K562 (cell line): ENCODE results near the gene PI4KA. TPM values are rescaled to one million over a fixed set of nuclear protein-coding genes. Genes with fewer than 3 reads are reported as not detected.
"Not testable (repeated sequence)": the region's sequence is repeated elsewhere in the genome, so short reads cannot be mapped to it uniquely, and the experiment has no call there.

Experiments
- ATAC-seq: fragments of 200-7000 bp; cut with Tn5 transposase; 3 replicates; pipeline ENCODE4 v1.9.1; 2020; ENCODE audit warnings: moderate library complexity
- BruUV-seq: library from RNA; stranded (reverse); fragments of 400-500 nt; replicated peaks from 2 replicates; lab custom pipeline; 2021; lab: Mats Ljungman, UMichigan
- CTCF ChIA-PET: fragments of 300-600 bp; formaldehyde crosslinking; extraction: SDS; loops from one replicate; lab custom pipeline; 2021; ENCODE audit warnings: low intra/inter-chr PET ratio; lab: Yijun Ruan, JAX
- POLR2A ChIA-PET: fragments of 300-600, 350-650 bp; sonication (Branson Sonifier 250); formaldehyde crosslinking; extraction: SDS; loops from one replicate; lab custom pipeline; 2021; ENCODE audit warnings: antibody characterized with exemption, inconsistent platforms; lab: Yijun Ruan, JAX
- DNase-seq, 4 experiments: peaks; one replicate each; pipeline versions ENCODE4 v3.0.0 to v3.0.0-alpha.2; 2011 to 2018; ENCODE audit warnings: low spot score in 3 of 4, mixed read lengths in 3 of 4; ENCODE audit errors: extremely low read depth in 1 of 4
- FAIRE-seq: peaks from 2 replicates; lab custom pipeline; 2011; peaks lifted over from hg19 to GRCh38; lab: Jason Lieb, UNC
- H2AFZ ChIP-seq: 2 replicates; pipeline ENCODE4 v1.6.0; 2011; ENCODE audit warnings: low read depth, low read length, control low read depth, inconsistent platforms
- H3K27ac ChIP-seq: fragments of 200-600 bp; 3 replicates; pipeline ENCODE4 v1.8.0; 2011; ENCODE audit warnings: low read depth, mild to moderate bottlenecking, control low read depth, inconsistent platforms, low read length, moderate library complexity, mixed read lengths; ENCODE audit errors: extremely low read depth
- H3K27me3 ChIP-seq, 2 experiments: fragments of 300-600 bp in 1 of 2; 2 replicates in 1 of 2; 3 replicates in 1 of 2; pipeline versions ENCODE4 v1.6.0 to v1.8.0; 2011; ENCODE audit warnings: inconsistent platforms in 2 of 2, low read length in 2 of 2, mild to moderate bottlenecking in 1 of 2, mixed read lengths in 1 of 2, moderate library complexity in 1 of 2; ENCODE audit not compliant: control insufficient read depth in 2 of 2, insufficient read depth in 2 of 2
- H3K36me3 ChIP-seq: fragments of 300-600 bp; 3 replicates; pipeline ENCODE4 v1.8.0; 2011; ENCODE audit warnings: mild to moderate bottlenecking, low read length, inconsistent platforms; ENCODE audit not compliant: control insufficient read depth, insufficient read depth
- H3K4me1 ChIP-seq, 2 experiments: fragments of 200-600 bp in 1 of 2; replicated peaks in 1 of 2; 2 replicates in 1 of 2; 3 replicates in 1 of 2; pipeline versions ENCODE4 v1.5.1 to v1.8.0; 2011; ENCODE audit warnings: inconsistent platforms in 2 of 2, low read length in 2 of 2, mild to moderate bottlenecking in 1 of 2, mixed read lengths in 1 of 2, moderate library complexity in 1 of 2; ENCODE audit not compliant: control insufficient read depth in 2 of 2, insufficient read depth in 2 of 2
- H3K4me2 ChIP-seq: 2 replicates; pipeline ENCODE4 v1.6.1; 2011; ENCODE audit warnings: low read length, control low read depth, inconsistent platforms, mixed read lengths; ENCODE audit not compliant: insufficient read depth
- H3K4me3 ChIP-seq: fragments of 200-600 bp; sonication (generic), shearing (Covaris generic); 2 replicates; pipeline ENCODE4 v1.5.1; 2016; ENCODE audit warnings: control low read depth, inconsistent platforms
- H3K79me2 ChIP-seq: fragments of 200-600 bp; 3 replicates; pipeline ENCODE4 v1.8.0; 2011; ENCODE audit warnings: low read length, inconsistent platforms; ENCODE audit not compliant: control insufficient read depth, insufficient read depth
- H3K9ac ChIP-seq, 2 experiments: 2 replicates each; pipeline versions ENCODE4 v1.6.0 to v1.6.1; 2011; ENCODE audit warnings: low read depth in 2 of 2, low read length in 2 of 2, control low read depth in 1 of 2, inconsistent platforms in 1 of 2, mild to moderate bottlenecking in 1 of 2, mixed read lengths in 1 of 2; ENCODE audit not compliant: insufficient read depth in 1 of 2
- H3K9me1 ChIP-seq: one replicate; pipeline ENCODE4 v1.6.0; 2011; ENCODE audit warnings: inconsistent platforms, mild to moderate bottlenecking, low read length, moderate library complexity; ENCODE audit not compliant: control insufficient read depth, insufficient read depth
- H3K9me3 ChIP-seq: replicated peaks from 2 replicates; pipeline ENCODE4 v1.5.1; 2011; ENCODE audit warnings: low read depth, low read length, inconsistent platforms; ENCODE audit not compliant: control insufficient read depth, insufficient read depth
- H4K20me1 ChIP-seq: replicated peaks from 2 replicates; pipeline ENCODE4 v1.6.1; 2011; ENCODE audit warnings: low read length, inconsistent platforms, mixed read lengths; ENCODE audit not compliant: control insufficient read depth, insufficient read depth
- CC2D1A ChIP-seq: fragments of 450-650 bp; IDR thresholded peaks from 2 replicates; pipeline ENCODE4 v1.6.1; 2017; ENCODE audit warnings: mild to moderate bottlenecking
- ETV6 ChIP-seq, 3 experiments: fragments of 150-350 bp in 1 of 3; sonication (generic) in 1 of 3; formaldehyde crosslinking in 1 of 3; IDR thresholded peaks; 2 replicates each; pipeline versions ENCODE4 v1.6.1 to v1.8.0; 2014 to 2022; ENCODE audit warnings: borderline replicate concordance in 2 of 3, low read depth in 2 of 3, antibody characterized with exemption in 1 of 3, low read length in 1 of 3, mild to moderate bottlenecking in 1 of 3, missing genetic modification reagents in 1 of 3
- ID3 ChIP-seq, 2 experiments: fragments of 250-450 bp in 1 of 2; fragments of 450-650 bp in 1 of 2; sonication (Bioruptor Pico) in 1 of 2; IDR thresholded peaks; 2 replicates each; pipeline versions ENCODE4 v1.6.1 to v1.8.0; 2016 to 2021; ENCODE audit warnings: mild to moderate bottlenecking in 2 of 2, moderate library complexity in 2 of 2, missing compliant biosample characterization in 1 of 2, missing genetic modification characterization in 1 of 2
- ZNF780A ChIP-seq: fragments of 250-450 bp; sonication (Bioruptor Pico); IDR thresholded peaks from 2 replicates; pipeline ENCODE4 v1.5.0; 2021; ENCODE audit warnings: mild to moderate bottlenecking
- WGBS: fragments of 100-300 bp; shearing (Covaris generic); methylation state at CpG from one replicate; pipeline ENCODE4 v1.1.6; 2016; ENCODE audit warnings: low coverage, mixed read lengths; ENCODE audit not compliant: insufficient coverage; ENCODE audit errors: missing lambda C conversion rate; 5-methylcytosine and 5-hydroxymethylcytosine counted together
- in situ Hi-C: fragments of 300-500 bp; cut with MboI; formaldehyde crosslinking; loops from 4 replicates; pipeline ENCODE4 v1.15.0; 2018; ENCODE audit warnings: inconsistent platforms, mixed read lengths
- intact Hi-C: fragments of 100-400 bp; cut with micrococcal nuclease; formaldehyde crosslinking; loops from 2 replicates; pipeline ENCODE4 v1.14.2; 2022
- polyA plus RNA-seq, 8 experiments: library from polyadenylated mRNA; depleted of rRNA in 4 of 8; stranded (reverse) in 5 of 8; unstranded in 3 of 8; fragments of >200 nt; fragmentation: Nextera tagmentation in 2 of 8; fragmentation: Illumina TruSeq in 1 of 8; extraction: Ambion mirVana in 2 of 8; extraction: Trizol in 1 of 8; gene quantifications; 2 replicates each; pipeline versions ENCODE4 v1.2.1 to v1.2.3, GENCODE V29; 2011 to 2014; ENCODE audit warnings: inconsistent platforms in 1 of 8, missing spikeins in 1 of 8
- total RNA-seq, 7 experiments: library from RNA; depleted of rRNA in 6 of 7; stranded (reverse); fragments of >200 nt in 6 of 7; fragmentation: Illumina TruSeq in 2 of 7; extraction: Trizol in 2 of 7; gene quantifications; 2 replicates each; pipeline versions ENCODE4 v1.2.1 to v1.2.3, GENCODE V29; 2011 to 2021; ENCODE audit warnings: low replicate concordance in 1 of 7
- TF ChIP-seq, protein P1 (sequence below): fragments of 250-450 bp; sonication (Bioruptor Pico); IDR thresholded peaks from 2 replicates; pipeline ENCODE4 v1.8.0; 2021; ENCODE audit warnings: moderate library complexity, mild to moderate bottlenecking, inconsistent platforms
- TF ChIP-seq, protein P2 (sequence below): sonication (generic); formaldehyde crosslinking; IDR thresholded peaks from 2 replicates; pipeline ENCODE4 v1.8.0; 2022; ENCODE audit warnings: missing genetic modification reagents, mild to moderate bottlenecking, moderate library complexity, borderline replicate concordance
- TF ChIP-seq, protein P3 (sequence below): sonication (generic); formaldehyde crosslinking; IDR thresholded peaks from 2 replicates; pipeline ENCODE4 v1.8.1; 2023; ENCODE audit warnings: mild to moderate bottlenecking, missing genetic modification reagents
- TF ChIP-seq, protein P4 (sequence below): sonication (generic); formaldehyde crosslinking; IDR thresholded peaks from 2 replicates; pipeline ENCODE4 v1.8.0; 2022; ENCODE audit warnings: mild to moderate bottlenecking, missing genetic modification reagents

PI4KA gene
- total and polyA plus RNA-seq, 9 of the 15 experiments (the other 6 are each of a cell fraction or from before 2014, with no cell fraction given), result 7.3 to 187 (median 84.7) TPM

DNA sequence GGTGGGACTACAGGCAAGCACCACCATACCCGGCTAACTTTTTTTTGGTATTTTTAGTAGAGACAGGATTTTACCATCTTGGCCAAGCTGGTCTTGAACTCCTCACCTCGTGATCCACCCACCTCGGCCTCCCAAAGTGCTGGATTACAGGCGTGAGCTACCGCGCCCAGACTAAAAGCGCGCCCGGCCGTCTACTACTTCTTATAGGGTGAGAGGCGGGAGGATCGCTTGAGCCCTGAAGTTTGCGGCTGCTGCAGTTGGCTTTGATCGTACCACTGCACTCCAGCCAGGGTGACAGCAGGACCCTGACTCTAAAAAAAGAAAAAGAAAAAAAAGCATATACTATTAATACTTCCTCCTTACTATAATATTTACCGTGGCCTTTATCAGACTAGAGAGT, 158.3 kb downstream of the PI4KA start:
- intact Hi-C loops, result loop anchor here (5.0 kb wide), 2 partner anchors 42 to 138 kb away; no protein-coding TSS in a partner anchor
- H3K27ac ChIP-seq; BruUV-seq; H3K4me3 ChIP-seq; in situ Hi-C loops; H3K4me2 ChIP-seq; H2AFZ ChIP-seq; ATAC-seq; H3K36me3 ChIP-seq; H4K20me1 ChIP-seq; H3K9me3 ChIP-seq; H3K9ac ChIP-seq; H3K79me2 ChIP-seq; H3K9me1 ChIP-seq; DNase-seq; FAIRE-seq; TF ChIP-seq ETV6 (IDR thresholded peaks at IDR 0.05; ENCODE audit: borderline replicate concordance in 1 of 2, low read depth in 2 of 2, low read length in 1 of 2); ID3 (tag; IDR thresholded peaks at IDR 0.05): not testable (repeated sequence)
- peak; percentile 54; the same call in 1 of the 2 replicates for TF ChIP-seq ETV6 (CRISPR knock-in tag; IDR thresholded peaks at IDR 0.05; ENCODE audit: borderline replicate concordance)
- TF ChIP-seq, protein P1, sequence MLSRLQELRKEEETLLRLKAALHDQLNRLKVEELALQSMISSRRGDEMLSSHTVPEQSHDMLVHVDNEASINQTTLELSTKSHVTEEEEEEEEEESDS (CRISPR knock-in tag), result 0 out of 2 replicates have a peak, but pooled peaks have one; percentile 30
- TF ChIP-seq, protein P2, sequence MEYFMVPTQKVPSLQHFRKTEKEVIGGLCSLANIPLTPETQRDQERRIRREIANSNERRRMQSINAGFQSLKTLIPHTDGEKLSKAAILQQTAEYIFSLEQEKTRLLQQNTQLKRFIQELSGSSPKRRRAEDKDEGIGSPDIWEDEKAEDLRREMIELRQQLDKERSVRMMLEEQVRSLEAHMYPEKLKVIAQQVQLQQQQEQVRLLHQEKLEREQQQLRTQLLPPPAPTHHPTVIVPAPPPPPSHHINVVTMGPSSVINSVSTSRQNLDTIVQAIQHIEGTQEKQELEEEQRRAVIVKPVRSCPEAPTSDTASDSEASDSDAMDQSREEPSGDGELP, result peak; percentile 2; the same call in 1 of the 2 replicates
- 0 out of 2 replicates have a peak, but pooled peaks have one; percentile 10 for TF ChIP-seq ID3 (CRISPR knock-in tag; IDR thresholded peaks at IDR 0.05)
- 0 out of 2 replicates have a peak, but pooled peaks have one; percentile 11 for TF ChIP-seq ZNF780A (CRISPR knock-in tag)
- TF ChIP-seq, protein P3, sequence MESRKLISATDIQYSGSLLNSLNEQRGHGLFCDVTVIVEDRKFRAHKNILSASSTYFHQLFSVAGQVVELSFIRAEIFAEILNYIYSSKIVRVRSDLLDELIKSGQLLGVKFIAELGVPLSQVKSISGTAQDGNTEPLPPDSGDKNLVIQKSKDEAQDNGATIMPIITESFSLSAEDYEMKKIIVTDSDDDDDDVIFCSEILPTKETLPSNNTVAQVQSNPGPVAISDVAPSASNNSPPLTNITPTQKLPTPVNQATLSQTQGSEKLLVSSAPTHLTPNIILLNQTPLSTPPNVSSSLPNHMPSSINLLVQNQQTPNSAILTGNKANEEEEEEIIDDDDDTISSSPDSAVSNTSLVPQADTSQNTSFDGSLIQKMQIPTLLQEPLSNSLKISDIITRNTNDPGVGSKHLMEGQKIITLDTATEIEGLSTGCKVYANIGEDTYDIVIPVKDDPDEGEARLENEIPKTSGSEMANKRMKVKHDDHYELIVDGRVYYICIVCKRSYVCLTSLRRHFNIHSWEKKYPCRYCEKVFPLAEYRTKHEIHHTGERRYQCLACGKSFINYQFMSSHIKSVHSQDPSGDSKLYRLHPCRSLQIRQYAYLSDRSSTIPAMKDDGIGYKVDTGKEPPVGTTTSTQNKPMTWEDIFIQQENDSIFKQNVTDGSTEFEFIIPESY (CRISPR knock-in tag), result 0 out of 2 replicates have a peak, but pooled peaks have one; percentile 67
- TF ChIP-seq, protein P4, sequence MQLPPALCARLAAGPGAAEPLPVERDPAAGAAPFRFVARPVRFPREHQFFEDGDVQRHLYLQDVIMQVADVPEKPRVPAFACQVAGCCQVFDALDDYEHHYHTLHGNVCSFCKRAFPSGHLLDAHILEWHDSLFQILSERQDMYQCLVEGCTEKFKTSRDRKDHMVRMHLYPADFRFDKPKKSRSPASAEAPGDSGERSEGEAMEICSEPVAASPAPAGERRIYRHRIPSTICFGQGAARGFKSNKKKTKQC (CRISPR knock-in tag), result 0 out of 2 replicates have a peak, but pooled peaks have one; percentile 41
- TF ChIP-seq CC2D1A, result 0 out of 2 replicates have a peak, but pooled peaks have one; percentile 10
- Histone ChIP-seq H3K4me1 (peaks cover 4 to 37% of the 10 kb centered on the region in 2 experiments; a peak in 4 of 5 replicates), H3K27me3 (peaks cover 17 to 23% of the 10 kb centered on the region in 2 experiments; a peak in 4 of 5 replicates)
- WGBS, result 59% methylated on average over 15 of the region's 15 CpGs
- ChIA-PET POLR2A (interaction anchor here (0.7 to 1.4 kb wide), 2 partner anchors 54 to 68 kb away, joined by 3 to 8 read pairs; no protein-coding TSS in a partner anchor), CTCF (interaction anchor here (1.3 kb wide), 1 partner anchor 137 kb away, joined by 4 read pairs; no protein-coding TSS in a partner anchor)
